Stimulated activated naive B cell treated with anti-CD40 and anti-IgM and Interleukin-4, amounts not matched to agents 10 μg/mL and 1 μg/mL and 100 μg/mL, for 72 hours (primary cell): ENCODE data around the gene TRABD2A.

Source experiments
- ATAC-seq, 2 donors: fragments of 150-1000 bp; cut with Tn5 transposase; replicated peaks; 2 replicates each; pipeline ENCODE4 v1.10.0; 2021; ENCODE audit warnings: moderate library complexity in 1 of 2
- DNase-seq: peaks from one replicate; pipeline ENCODE4 v3.0.0; 2021
- H3K27ac Mint-ChIP-seq: one replicate; pipeline ENCODE4 v1.8.0; 2022; ENCODE audit warnings: mild to moderate bottlenecking, mixed read lengths
- H3K27me3 Mint-ChIP-seq, 2 donors: one replicate each; pipeline ENCODE4 v1.8.0; 2022; ENCODE audit warnings: mixed read lengths in 2 of 2
- H3K36me3 Mint-ChIP-seq, 2 donors: one replicate each; pipeline ENCODE4 v1.8.0; 2022; ENCODE audit warnings: mixed read lengths in 2 of 2, mild to moderate bottlenecking in 1 of 2
- H3K4me1 Mint-ChIP-seq, 2 donors: one replicate each; pipeline ENCODE4 v1.8.0; 2022; ENCODE audit warnings: mixed read lengths in 2 of 2, mild to moderate bottlenecking in 1 of 2
- H3K4me3 Mint-ChIP-seq, 2 donors: one replicate each; pipeline ENCODE4 v1.8.0; 2022; ENCODE audit warnings: mild to moderate bottlenecking in 2 of 2, mixed read lengths in 2 of 2, moderate library complexity in 1 of 2
- H3K9me3 Mint-ChIP-seq, 2 donors: one replicate each; pipeline ENCODE4 v1.8.0; 2022; ENCODE audit warnings: mixed read lengths in 2 of 2, mild to moderate bottlenecking in 1 of 2

The TRABD2A gene

GRCh38 chr2:84911135-84911678 lies 30.3 kb upstream of the TRABD2A start:
- DNase-seq, result no peak
- H3K4me1 Mint-ChIP-seq, result peaks cover 30 to 44% of the 10 kb centered on the region in 2 donors
- no peak for ATAC-seq
- peaks cover 23 to 30% of the 10 kb centered on the region in 2 donors for H3K36me3 Mint-ChIP-seq
- no peaks in the 10 kb centered on the region for H3K27me3 Mint-ChIP-seq
- no peak overlapping the region for H3K4me3 Mint-ChIP-seq
- peaks cover 11% of the 10 kb centered on the region in 2 donors for H3K9me3 Mint-ChIP-seq
- no peak overlapping the region for H3K27ac Mint-ChIP-seq

- peaks cover 11% of the 10 kb centered on the region in 2 donors for H3K9me3 Mint-ChIP-seq
- peak overlapping the region; percentile 25 for H3K27ac Mint-ChIP-seq
- H3K36me3 Mint-ChIP-seq, result peaks cover 28 to 32% of the 10 kb centered on the region in 2 donors
- no peak for DNase-seq
- H3K4me1 Mint-ChIP-seq, result peaks cover 33 to 54% of the 10 kb centered on the region in 2 donors
- peak in 1 of 2 donors; percentile 12 for ATAC-seq
- H3K4me3 Mint-ChIP-seq, result peak overlapping the region in 1 of 2 donors; percentile 21
- H3K27me3 Mint-ChIP-seq, result no peaks in the 10 kb centered on the region
Measured at GRCh38 chr2:84908948-84909713, 28.2 kb upstream of the TRABD2A start.

- no peaks in the 10 kb centered on the region for H3K27me3 Mint-ChIP-seq
- H3K27ac Mint-ChIP-seq, result peak overlapping the region; percentile 95
- peaks cover 37 to 62% of the 10 kb centered on the region in 2 donors for H3K4me1 Mint-ChIP-seq
- peaks cover 28 to 32% of the 10 kb centered on the region in 2 donors for H3K36me3 Mint-ChIP-seq
- ATAC-seq (peak; percentile 58 to 59), DNase-seq (no peak)
- H3K9me3 Mint-ChIP-seq, result peaks cover 11% of the 10 kb centered on the region in 2 donors
- peak overlapping the region; percentile 95 to 97 for H3K4me3 Mint-ChIP-seq
Measured at GRCh38 chr2:84906900-84907714, 26.2 kb upstream of the TRABD2A start.

GRCh38 chr2:84906108-84906899 lies 25.4 kb upstream of the TRABD2A start:
- Mint-ChIP-seq H3K9me3 (peaks cover 11% of the 10 kb centered on the region in 2 donors), H3K4me1 (peaks cover 35 to 65% of the 10 kb centered on the region in 2 donors), H3K27me3 (no peaks in the 10 kb centered on the region), H3K4me3 (peak overlapping the region; percentile 95 to 97), H3K27ac (peak overlapping the region; percentile 95), H3K36me3 (peaks cover 28 to 32% of the 10 kb centered on the region in 2 donors)
- peak; percentile 29 to 31 for ATAC-seq
- no peak for DNase-seq

GRCh38 chr2:84905181-84906107 lies 24.6 kb upstream of the TRABD2A start, which contains the start of gene TMSB10:
Gene TMSB10, plus strand, starts transcription at chr2:84905656.
- Mint-ChIP-seq H3K27ac (peak within 1 kb of the TSS; percentile 95), H3K36me3 (peaks cover 28 to 32% of the 10 kb centered on the region in 2 donors), H3K27me3 (no peaks in the 10 kb centered on the region), H3K4me1 (peaks cover 40 to 72% of the 10 kb centered on the region in 2 donors), H3K4me3 (peak within 1 kb of the TSS; percentile 95 to 97), H3K9me3 (peaks cover 11% of the 10 kb centered on the region in 2 donors)
- ATAC-seq (peak; percentile 67 to 82), DNase-seq (peak; percentile 82)

GRCh38 chr2:84904717-84905174 lies 23.9 kb upstream of the TRABD2A start:
- Mint-ChIP-seq H3K4me3 (peak overlapping the region; percentile 95 to 97), H3K4me1 (peaks cover 36 to 67% of the 10 kb centered on the region in 2 donors), H3K27ac (peak overlapping the region; percentile 63), H3K36me3 (peaks cover 25 to 28% of the 10 kb centered on the region in 2 donors), H3K9me3 (peaks cover 7 to 8% of the 10 kb centered on the region in 2 donors), H3K27me3 (no peaks in the 10 kb centered on the region)
- DNase-seq (no peak), ATAC-seq (no peak)

GRCh38 chr2:84904151-84904550 lies 23.3 kb upstream of the TRABD2A start:
- DNase-seq, result no peak
- Mint-ChIP-seq H3K9me3 (peaks cover 1 to 3% of the 10 kb centered on the region in 2 donors), H3K27me3 (no peaks in the 10 kb centered on the region), H3K4me1 (peaks cover 30 to 62% of the 10 kb centered on the region in 2 donors), H3K27ac (peak overlapping the region; percentile 34), H3K36me3 (peaks cover 20 to 22% of the 10 kb centered on the region in 2 donors), H3K4me3 (peak overlapping the region; percentile 54 to 95)
- ATAC-seq, result no peak

- no peak for ATAC-seq
- Mint-ChIP-seq H3K4me1 (peaks cover 29 to 58% of the 10 kb centered on the region in 2 donors), H3K9me3 (peaks cover 0 to under 1% of the 10 kb centered on the region in 2 donors), H3K36me3 (peaks cover 15 to 17% of the 10 kb centered on the region in 2 donors), H3K4me3 (no peak overlapping the region), H3K27ac (no peak overlapping the region), H3K27me3 (no peaks in the 10 kb centered on the region)
- no peak for DNase-seq
Measured at GRCh38 chr2:84902526-84902925, 21.6 kb upstream of the TRABD2A start.

GRCh38 chr2:84901593-84902120 lies 20.8 kb upstream of the TRABD2A start:
- Mint-ChIP-seq H3K4me3 (no peak overlapping the region), H3K27ac (peak overlapping the region; percentile 25), H3K9me3 (no peaks in the 10 kb centered on the region), H3K4me1 (peaks cover 22 to 53% of the 10 kb centered on the region in 2 donors), H3K36me3 (peaks cover 6 to 9% of the 10 kb centered on the region in 2 donors), H3K27me3 (no peaks in the 10 kb centered on the region)
- ATAC-seq (no peak), DNase-seq (no peak)

- peaks cover 0 to 2% of the 10 kb centered on the region in 2 donors for H3K36me3 Mint-ChIP-seq
- no peak overlapping the region for H3K4me3 Mint-ChIP-seq
- H3K27me3 Mint-ChIP-seq, result no peaks in the 10 kb centered on the region
- H3K9me3 Mint-ChIP-seq, result no peaks in the 10 kb centered on the region
- H3K4me1 Mint-ChIP-seq, result peaks cover 24 to 47% of the 10 kb centered on the region in 2 donors
- no peak for DNase-seq
- no peak for ATAC-seq
- no peak overlapping the region for H3K27ac Mint-ChIP-seq
Measured at GRCh38 chr2:84900971-84901370, 20.1 kb upstream of the TRABD2A start.

- ATAC-seq, result no peak
- Mint-ChIP-seq H3K27me3 (no peaks in the 10 kb centered on the region), H3K36me3 (no peaks in the 10 kb centered on the region), H3K9me3 (no peaks in the 10 kb centered on the region), H3K4me3 (no peak overlapping the region), H3K27ac (no peak overlapping the region), H3K4me1 (peaks cover 32 to 53% of the 10 kb centered on the region in 2 donors)
- DNase-seq, result no peak
Measured at GRCh38 chr2:84899304-84900204, 18.7 kb upstream of the TRABD2A start.

- H3K9me3 Mint-ChIP-seq, result no peaks in the 10 kb centered on the region
- ATAC-seq, result no peak
- peaks cover 36 to 55% of the 10 kb centered on the region in 2 donors for H3K4me1 Mint-ChIP-seq
- peak overlapping the region; percentile 10 for H3K27ac Mint-ChIP-seq
- no peaks in the 10 kb centered on the region for H3K27me3 Mint-ChIP-seq
- H3K36me3 Mint-ChIP-seq, result no peaks in the 10 kb centered on the region
- DNase-seq, result no peak
- no peak overlapping the region for H3K4me3 Mint-ChIP-seq
Measured at GRCh38 chr2:84897773-84898172, 16.9 kb upstream of the TRABD2A start.
